Lower leg skin (tissue), 3 donors: ENCODE results near the gene UBE3D.

Experiments
- POLR2A ChIP-seq, 2 donors: fragments of 450-650 bp; IDR thresholded peaks; one replicate each; pipeline ENCODE4 v1.6.1; 2016 to 2017; ENCODE audit warnings: antibody characterized with exemption in 2 of 2, mild to moderate bottlenecking in 1 of 2, moderate library complexity in 1 of 2
- TF ChIP-seq, protein P1 (sequence below), 3 donors: fragments of 450-650 bp; IDR thresholded peaks; one replicate each; pipeline ENCODE4 v1.5.1; 2016; ENCODE audit warnings: antibody characterized with exemption in 3 of 3, mild to moderate bottlenecking in 3 of 3, moderate library complexity in 2 of 3

- TF ChIP-seq, protein P1, sequence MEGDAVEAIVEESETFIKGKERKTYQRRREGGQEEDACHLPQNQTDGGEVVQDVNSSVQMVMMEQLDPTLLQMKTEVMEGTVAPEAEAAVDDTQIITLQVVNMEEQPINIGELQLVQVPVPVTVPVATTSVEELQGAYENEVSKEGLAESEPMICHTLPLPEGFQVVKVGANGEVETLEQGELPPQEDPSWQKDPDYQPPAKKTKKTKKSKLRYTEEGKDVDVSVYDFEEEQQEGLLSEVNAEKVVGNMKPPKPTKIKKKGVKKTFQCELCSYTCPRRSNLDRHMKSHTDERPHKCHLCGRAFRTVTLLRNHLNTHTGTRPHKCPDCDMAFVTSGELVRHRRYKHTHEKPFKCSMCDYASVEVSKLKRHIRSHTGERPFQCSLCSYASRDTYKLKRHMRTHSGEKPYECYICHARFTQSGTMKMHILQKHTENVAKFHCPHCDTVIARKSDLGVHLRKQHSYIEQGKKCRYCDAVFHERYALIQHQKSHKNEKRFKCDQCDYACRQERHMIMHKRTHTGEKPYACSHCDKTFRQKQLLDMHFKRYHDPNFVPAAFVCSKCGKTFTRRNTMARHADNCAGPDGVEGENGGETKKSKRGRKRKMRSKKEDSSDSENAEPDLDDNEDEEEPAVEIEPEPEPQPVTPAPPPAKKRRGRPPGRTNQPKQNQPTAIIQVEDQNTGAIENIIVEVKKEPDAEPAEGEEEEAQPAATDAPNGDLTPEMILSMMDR (IDR thresholded peaks at IDR 0.05), result no peak
- no peak for TF ChIP-seq POLR2A (IDR thresholded peaks at IDR 0.05)
Observed at GRCh38 chr6:82890240-82890639, 175.4 kb downstream of the UBE3D start.
